Fibroblast of peridontal ligament (primary cell): ENCODE results near the gene TMEM8B.

Experiments
- DNase-seq: peaks from one replicate; pipeline ENCODE4 v3.0.0-alpha.2; 2010; ENCODE audit errors: extremely low read depth

TMEM8B gene

GRCh38 chr9:35829084-35829763 is at the start of gene TMEM8B:
Gene TMEM8B (plus strand): TSS chr9:35829228. CDS start chr9:35829448, 220 bp downstream.
- peak; percentile 85 for DNase-seq

- no peak for DNase-seq
These were observed 48.0 kb upstream of the TMEM8B start for GRCh38 chr9:35781066-35781465.

- DNase-seq = no peak
These were observed 45.6 kb upstream of the TMEM8B start for GRCh38 chr9:35783418-35783817.

DNA sequence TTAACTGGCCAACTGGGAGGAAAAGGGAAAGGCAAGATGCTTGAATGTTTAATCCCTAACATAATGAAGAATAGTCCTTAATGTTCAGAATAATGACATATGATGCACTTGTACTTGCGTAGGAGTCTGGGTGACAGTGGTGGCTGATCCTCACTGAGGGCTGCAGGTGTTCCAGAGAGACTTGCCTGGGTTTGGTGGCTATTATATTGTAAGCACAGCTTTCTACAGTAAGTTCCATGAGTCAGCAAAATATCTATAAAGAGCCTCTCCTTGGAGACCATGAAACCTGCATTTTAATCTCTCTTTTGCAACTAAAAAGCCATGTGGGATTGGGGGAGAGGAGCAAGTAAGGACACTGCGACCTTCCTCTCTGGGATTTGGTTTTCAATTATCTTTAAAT is 39.5 kb upstream of the TMEM8B start:
- DNase-seq = no peak

- no peak for DNase-seq
These were observed 39.0 kb upstream of the TMEM8B start for GRCh38 chr9:35790025-35790384.

DNA sequence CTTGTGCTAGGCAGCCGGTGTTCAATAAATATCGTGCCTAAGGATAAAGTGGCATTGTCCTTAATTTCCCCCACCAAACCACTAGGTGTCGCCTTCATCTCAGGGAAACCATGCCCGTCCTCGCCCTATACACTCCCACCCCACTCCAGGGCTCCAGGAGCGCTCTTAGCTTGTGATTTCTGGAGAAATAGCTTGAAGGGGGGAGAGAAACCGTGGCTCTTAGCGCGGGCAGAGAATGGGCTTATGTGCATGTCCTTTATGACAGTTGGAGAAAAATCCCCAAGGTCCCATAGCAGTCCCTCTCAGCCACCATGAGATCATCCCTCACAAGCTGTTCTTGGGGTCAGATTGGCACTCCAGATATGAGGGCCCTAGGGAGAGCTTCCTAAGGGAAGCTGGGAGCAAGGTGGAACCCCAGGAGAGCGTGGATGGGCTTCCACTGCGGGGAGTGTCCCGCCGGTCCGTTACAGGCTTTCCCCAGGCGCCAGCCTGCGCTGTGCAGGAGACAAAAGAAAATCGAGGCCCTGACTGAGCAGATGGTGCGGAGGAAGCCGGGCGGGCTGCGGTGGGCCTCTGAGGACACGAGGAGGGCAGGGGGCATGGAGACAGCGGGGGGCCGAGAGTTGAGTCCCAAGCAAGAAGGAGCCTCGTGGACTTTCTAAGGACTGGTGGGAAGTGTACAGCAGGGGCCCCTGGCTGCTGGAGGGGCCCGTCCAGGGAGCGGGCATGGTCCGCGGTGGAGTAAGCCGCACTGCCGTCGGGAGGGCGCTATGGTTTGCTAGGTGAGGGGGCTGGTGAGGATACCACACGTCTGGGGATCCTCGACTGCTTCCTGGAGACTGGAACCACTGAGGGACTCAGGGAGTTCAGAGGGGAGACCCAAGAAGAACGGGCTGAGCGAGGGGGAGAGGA is 38.4 kb upstream of the TMEM8B start:
- DNase-seq = peak; percentile 90

- no peak for DNase-seq
These were observed 37.6 kb upstream of the TMEM8B start, which contains the start of gene NPR2 for GRCh38 chr9:35791297-35791921. Gene NPR2 (plus strand): TSS chr9:35791591. CDS start chr9:35792409, 818 bp downstream.

DNA sequence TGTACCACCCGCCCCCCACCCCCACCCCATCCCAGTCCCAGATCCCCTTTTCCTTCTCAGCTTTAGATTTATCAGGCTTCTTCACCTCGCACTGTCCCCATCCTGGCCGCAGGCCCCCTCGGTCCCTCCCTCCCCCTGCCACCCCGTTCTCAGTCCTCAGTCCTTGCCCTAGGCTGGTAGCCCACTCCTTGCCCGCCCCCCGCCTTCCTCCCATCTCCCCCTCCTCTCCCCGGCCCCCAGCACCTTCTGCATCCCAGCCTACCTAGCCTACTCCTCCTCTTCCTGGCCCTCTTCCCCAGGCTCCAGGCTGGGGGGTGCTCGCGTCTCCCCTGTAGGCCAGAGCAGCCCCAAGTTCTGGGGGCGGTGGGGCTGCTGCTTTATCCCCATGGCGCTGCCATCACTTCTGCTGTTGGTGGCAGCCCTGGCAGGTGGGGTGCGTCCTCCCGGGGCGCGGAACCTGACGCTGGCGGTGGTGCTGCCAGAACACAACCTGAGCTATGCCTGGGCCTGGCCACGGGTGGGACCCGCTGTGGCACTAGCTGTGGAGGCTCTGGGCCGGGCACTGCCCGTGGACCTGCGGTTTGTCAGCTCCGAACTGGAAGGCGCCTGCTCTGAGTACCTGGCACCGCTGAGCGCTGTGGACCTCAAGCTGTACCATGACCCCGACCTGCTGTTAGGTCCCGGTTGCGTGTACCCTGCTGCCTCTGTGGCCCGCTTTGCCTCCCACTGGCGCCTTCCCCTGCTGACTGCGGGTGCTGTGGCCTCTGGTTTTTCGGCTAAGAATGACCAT is 36.8 kb upstream of the TMEM8B start:
- no peak for DNase-seq

GRCh38 chr9:35792826-35793225 is 36.2 kb upstream of the TMEM8B start:
- DNase-seq = no peak

- no peak for DNase-seq
These were observed 35.6 kb upstream of the TMEM8B start for GRCh38 chr9:35793461-35793860.

DNA sequence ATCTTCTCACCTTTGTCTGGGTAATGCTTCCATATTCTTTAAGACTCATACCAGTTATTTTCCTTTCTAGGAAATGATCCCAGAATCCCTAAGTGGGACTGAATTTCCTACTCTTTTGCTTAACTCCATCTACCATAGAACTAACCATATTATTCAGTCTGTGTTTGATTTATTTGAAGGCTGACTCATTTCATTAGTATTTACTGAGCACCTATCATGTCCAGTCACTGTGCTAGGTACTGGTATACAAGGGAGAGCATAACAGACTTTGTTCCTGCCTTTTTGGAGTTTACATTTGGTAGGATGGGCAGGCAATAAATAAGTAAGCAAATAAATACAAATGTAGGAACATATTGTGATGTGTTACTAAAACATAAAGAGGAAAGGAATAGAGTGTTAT is 33.3 kb upstream of the TMEM8B start:
- no peak for DNase-seq

- DNase-seq = no peak
These were observed 31.5 kb upstream of the TMEM8B start for GRCh38 chr9:35797311-35798109.

GRCh38 chr9:35798658-35799374 is 30.2 kb upstream of the TMEM8B start:
- no peak for DNase-seq

- no peak for DNase-seq
These were observed 28.5 kb upstream of the TMEM8B start for GRCh38 chr9:35800530-35800929.

GRCh38 chr9:35801328-35802128 is 27.5 kb upstream of the TMEM8B start:
- DNase-seq = no peak

GRCh38 chr9:35806101-35806500 is 22.9 kb upstream of the TMEM8B start:
- DNase-seq = no peak

GRCh38 chr9:35808433-35808832 is 20.6 kb upstream of the TMEM8B start:
- DNase-seq = no peak

DNA sequence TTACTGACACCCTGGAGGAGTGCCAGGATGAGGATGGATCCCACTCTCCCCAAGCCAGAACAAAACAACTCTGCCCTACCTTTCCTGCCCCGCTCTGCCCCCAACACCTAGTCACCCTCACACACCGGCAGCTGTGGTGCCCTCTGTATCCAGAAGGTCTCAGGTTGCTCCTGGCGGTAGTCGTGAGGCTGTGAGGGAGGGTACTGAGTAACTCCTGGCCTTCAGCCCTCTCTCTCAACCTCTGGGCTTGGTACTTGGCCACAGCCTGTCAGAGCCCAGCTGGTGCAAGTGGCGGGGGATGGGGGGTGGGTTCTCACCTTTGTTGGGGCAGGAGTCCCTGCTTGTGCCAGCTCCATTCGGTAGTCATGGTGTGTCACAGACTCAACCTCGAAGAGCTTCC is 18.9 kb upstream of the TMEM8B start:
- DNase-seq = no peak

DNA sequence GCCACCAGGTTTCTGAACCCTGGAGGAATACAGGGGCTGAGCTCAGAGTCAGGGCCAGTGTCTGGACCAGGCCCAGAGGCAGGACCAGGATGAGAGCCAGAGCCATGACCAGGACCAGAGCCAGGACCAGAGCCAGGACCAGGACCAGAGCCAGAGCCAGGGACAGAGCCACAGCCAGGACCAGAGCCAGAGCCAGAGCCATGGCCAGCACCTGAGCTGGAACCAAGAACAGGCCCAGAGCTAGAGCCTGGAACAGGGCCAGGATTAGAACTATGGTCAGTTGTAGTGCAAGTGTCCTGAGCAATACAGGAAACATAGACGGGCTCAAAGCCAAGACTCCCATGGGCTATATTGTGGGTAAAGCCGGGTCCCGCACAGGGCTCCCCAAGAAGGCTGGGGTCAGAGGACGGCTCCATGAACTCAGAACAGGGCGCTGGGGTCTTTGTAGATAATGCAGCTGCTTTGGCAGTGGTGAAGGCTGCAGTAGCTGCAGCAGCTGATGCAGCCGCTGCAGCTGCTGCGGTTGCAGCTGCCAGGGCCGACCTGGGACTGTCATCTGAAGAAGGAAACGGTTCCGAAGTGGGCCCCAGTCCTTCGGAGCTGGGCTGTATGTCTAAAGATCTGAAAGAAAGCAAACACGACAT is 17.5 kb upstream of the TMEM8B start:
- DNase-seq = no peak
